GM21825 (cell line): ENCODE measurements around the gene RABGAP1L.
"Not testable (repeated sequence)": the region's sequence is repeated elsewhere in the genome, so short reads cannot be mapped to it uniquely, and the experiment has no call there.

Experiments
- ATAC-seq: cut with Tn5 transposase; IDR thresholded peaks from one replicate; pipeline ENCODE4 v1.9.1; 2021; ENCODE audit warnings: mild to moderate bottlenecking, moderate library complexity; ENCODE audit not compliant: unreplicated experiment

RABGAP1L gene

GRCh38 chr1:174286042-174286441, 126.7 kb downstream of the RABGAP1L start:
- ATAC-seq, result no peak

DNA sequence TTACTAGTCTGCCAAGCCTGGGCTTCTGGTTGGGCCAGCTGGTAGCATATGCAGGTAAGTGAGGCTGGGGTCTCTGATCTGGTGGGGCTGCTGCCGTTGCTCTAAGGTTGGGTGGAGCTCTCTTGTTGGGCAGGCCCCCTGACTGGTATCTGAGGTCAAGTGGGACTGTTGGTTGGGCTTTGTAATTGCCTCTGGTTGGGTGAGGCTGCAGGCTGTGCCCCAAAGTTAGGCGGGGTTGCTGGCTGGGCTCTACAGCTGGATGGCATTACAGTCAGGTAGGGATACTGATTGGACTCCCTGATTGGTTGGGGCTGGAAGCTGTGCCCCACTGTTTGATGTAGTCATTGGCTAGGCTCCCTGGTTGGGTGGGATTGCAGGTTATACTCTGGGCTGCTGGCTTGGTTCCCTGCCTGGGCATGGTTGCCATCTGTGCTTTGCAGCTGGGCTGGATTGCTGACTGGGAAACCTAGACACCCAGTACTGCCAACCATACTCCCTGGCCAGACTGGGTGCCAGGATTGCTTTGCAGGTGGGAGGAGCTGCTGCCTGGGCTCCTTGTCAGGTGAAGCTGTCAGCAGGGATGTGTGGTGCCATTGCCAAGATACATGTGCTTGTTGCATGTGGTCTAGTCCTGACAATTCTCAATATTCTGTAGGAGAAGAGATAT, 130.5 kb downstream of the RABGAP1L start:
- ATAC-seq, result no peak

- ATAC-seq, result no peak
Measured at GRCh38 chr1:174291059-174291458, 131.7 kb downstream of the RABGAP1L start.

DNA sequence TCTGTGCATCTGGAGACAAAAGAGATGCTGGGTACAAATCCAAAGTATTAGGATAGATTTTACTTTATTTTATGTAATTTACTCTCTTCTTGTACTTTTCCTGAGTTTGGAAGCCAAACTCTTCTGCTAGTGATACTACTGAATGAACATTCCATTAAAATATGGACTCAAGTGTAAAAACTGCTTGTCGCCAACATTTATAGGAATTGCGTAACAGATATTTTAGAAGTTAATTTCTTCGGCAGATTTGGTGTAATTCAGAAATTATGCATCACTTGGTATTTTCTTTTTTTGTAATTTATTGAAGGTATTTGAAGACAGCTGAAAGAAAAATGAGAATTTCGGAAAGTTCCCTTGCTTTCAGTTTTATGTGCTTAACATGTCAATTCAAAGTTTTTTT, 137.0 kb downstream of the RABGAP1L start:
- no peak for ATAC-seq

GRCh38 chr1:174297351-174297750, 138.0 kb downstream of the RABGAP1L start:
- ATAC-seq, result no peak

DNA sequence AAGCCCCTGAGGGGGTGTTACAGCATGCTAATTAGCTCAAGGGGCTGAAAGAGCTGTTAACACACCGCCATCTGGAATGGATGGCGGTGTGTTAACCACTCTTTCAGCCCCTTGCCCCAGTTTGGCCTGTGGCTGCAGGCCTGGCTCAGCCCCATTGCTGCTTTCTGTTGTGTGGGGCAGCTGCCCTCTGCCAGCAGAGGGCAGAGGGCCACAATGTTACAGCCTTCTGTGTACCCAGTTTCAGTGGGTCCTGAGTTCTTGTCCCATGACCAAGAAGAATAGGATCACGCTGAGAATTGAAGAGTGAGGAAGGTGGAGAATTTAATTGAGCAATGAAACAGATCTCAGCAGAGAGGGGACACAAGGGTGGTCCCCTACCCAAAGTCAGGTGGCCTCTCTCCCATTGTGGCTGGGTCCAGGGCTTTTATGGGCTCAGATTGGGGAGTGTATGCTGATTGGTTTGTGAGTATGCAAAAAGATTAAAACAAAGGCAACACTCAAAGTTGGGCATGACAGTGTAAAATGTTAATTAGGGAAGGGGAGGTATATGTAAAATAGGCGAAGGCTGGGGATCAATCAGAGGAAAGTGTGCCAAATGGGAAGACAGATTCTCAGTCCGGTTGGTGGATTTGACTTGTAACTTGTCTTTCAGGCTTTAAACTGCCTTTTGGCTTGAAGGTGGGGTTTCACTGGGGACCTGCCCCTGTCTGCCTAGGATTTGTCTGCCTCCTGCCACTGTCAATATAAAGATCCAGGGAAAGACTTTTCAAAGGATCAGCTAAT, 142.2 kb downstream of the RABGAP1L start:
- ATAC-seq, result no peak

- ATAC-seq, result no peak
Measured at GRCh38 chr1:174308604-174309003, 149.3 kb downstream of the RABGAP1L start.

- ATAC-seq, result no peak
Measured at GRCh38 chr1:174309490-174309889, 150.2 kb downstream of the RABGAP1L start.

- ATAC-seq, result no peak
Measured at GRCh38 chr1:174314433-174314832, 155.1 kb downstream of the RABGAP1L start.

GRCh38 chr1:174315239-174315638, 155.9 kb downstream of the RABGAP1L start:
- ATAC-seq, result no peak

DNA sequence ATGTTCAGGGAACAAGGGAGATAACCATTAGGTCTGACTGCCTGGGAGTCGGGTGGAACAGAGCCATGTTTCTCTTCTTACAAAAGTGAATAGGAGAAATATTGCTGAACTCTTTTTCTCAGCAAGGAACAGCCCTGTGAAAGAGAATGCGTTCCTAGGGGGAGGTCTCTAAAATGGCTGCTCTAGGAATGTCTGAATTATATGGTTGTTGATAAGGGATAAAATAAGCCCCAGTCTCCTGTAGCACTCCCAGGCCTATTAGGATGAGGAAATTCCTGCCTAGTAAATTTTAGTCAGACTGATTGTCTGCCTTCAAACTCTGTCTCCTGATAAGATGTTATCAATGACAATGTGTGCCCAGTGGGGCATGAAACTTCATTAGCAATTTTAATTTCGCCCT, 161.6 kb downstream of the RABGAP1L start:
- not testable (repeated sequence) for ATAC-seq

GRCh38 chr1:174322202-174322862, 163.0 kb downstream of the RABGAP1L start:
- ATAC-seq, result no peak

DNA sequence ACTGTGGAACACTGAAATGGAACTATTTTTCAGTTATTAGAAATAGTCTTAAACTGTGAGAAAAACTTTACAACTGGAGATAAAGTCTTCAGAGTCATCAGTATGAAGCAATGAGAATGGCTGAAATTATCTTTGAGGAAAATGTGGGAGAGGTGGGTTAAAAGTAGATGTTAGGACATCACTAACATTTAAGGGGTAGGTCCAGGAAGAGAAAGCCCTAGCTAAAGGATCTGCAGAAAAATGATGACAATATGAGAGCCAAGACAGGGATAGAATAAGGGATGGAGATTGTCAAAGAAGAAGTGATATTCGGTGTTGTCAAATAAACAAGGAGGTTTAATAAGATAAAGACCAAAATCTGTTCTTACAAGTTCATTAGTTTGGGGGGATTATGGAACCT, 165.2 kb downstream of the RABGAP1L start:
- ATAC-seq, result no peak

- no peak for ATAC-seq
Measured at GRCh38 chr1:174324939-174325338, 165.6 kb downstream of the RABGAP1L start.

DNA sequence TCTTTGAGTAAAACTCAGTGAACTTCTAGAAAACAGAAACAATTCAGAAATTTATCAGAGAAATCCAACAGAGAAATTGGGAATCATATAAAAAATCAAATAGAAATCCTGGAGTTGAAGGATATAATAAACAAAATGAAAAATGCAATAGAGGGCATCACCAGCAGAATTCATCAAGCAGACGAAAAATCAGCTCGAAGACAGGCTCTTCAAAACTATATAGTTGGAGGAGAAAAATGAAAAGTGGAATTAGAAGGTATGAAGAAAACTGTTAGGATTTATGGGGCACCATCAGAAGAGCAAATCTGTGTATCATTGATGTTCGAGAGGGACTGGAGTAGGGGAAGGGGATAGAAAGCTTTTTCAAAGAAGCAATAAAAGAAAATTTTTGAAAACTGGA, 167.0 kb downstream of the RABGAP1L start:
- no peak for ATAC-seq

GRCh38 chr1:174333437-174333836, 174.1 kb downstream of the RABGAP1L start:
- ATAC-seq, result no peak

- no peak for ATAC-seq
Measured at GRCh38 chr1:174337000-174337681, 177.8 kb downstream of the RABGAP1L start.

DNA sequence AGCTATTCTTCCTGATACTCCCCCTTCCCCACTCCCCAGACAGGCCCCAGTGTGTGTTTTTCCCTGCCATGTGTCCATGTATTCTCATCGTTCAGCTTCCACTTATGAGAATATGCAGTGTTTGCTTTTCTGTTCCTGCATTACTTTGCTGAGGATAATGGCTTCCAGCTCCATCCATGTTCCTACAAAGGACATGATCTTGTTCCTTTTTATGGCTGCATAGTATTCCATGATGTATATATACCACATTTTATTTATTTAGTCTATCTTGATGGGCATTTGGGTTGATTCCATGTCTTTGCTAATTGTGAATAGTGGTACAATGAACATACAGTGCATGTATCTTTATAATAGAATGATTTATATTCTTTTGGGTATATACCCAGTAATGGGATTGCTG, 181.1 kb downstream of the RABGAP1L start:
- not testable (repeated sequence) for ATAC-seq

- ATAC-seq, result no peak
Measured at GRCh38 chr1:174344162-174344561, 184.8 kb downstream of the RABGAP1L start.

DNA sequence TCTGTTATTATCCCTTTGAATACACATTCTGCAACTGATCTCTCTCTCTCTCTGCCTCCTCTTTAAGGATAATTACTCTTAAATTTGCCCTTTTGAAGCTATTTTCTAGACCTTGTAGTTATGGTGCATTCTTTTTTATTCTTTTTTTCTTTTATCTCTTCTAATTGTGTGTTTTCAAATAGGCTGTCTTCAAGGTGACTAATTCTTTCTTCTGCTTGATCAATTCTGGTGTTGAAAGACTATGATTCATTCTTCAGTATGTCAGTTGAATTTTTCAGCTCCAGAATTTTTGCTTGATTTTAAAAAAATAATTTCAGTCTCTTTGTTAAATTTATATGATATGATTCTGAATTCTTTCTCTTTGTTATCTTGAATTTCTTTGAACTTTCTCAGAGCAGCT, 192.8 kb downstream of the RABGAP1L start:
- ATAC-seq, result no peak

- ATAC-seq, result no peak
Measured at GRCh38 chr1:174352883-174353608, 193.7 kb downstream of the RABGAP1L start.
